Skin of body (tissue), 2 donors: ENCODE results near the gene MLANA. TPM values are rescaled to one million over a fixed set of nuclear protein-coding genes. Genes with fewer than 3 reads are reported as not detected.

Source experiments
- DNase-seq: peaks from one replicate; lab custom pipeline; 2025; lab: John Stamatoyannopoulos, UW
- total RNA-seq: library from RNA; depleted of rRNA; stranded (reverse); fragments of >200 nt; gene quantifications from one replicate; pipeline ENCODE4 v1.2.3, GENCODE V29; 2014

The MLANA gene
- 6.5 TPM for total RNA-seq

GRCh38 chr9:5890641-5891040 lies at the start of gene MLANA:
Gene MLANA (plus strand): TSS chr9:5890889. CDS start chr9:5892475, 1,586 bp downstream.
- DNase-seq = no peak

GRCh38 chr9:5841771-5842573 lies 48.7 kb upstream of the MLANA start:
- DNase-seq = no peak

- no peak for DNase-seq
Measured at GRCh38 chr9:5842929-5843793, 47.5 kb upstream of the MLANA start.

- DNase-seq = no peak
Measured at GRCh38 chr9:5843794-5844471, 46.8 kb upstream of the MLANA start.

- DNase-seq = no peak
Measured at GRCh38 chr9:5845157-5845531, 45.5 kb upstream of the MLANA start.

- DNase-seq = no peak
Measured at GRCh38 chr9:5846096-5846495, 44.6 kb upstream of the MLANA start.

- no peak for DNase-seq
Measured at GRCh38 chr9:5846501-5846921, 44.2 kb upstream of the MLANA start.

GRCh38 chr9:5848372-5848882 lies 42.3 kb upstream of the MLANA start:
- no peak for DNase-seq

GRCh38 chr9:5850724-5851122 lies 40.0 kb upstream of the MLANA start:
- no peak for DNase-seq

- DNase-seq = no peak
Measured at GRCh38 chr9:5851445-5851844, 39.2 kb upstream of the MLANA start.

- no peak for DNase-seq
Measured at GRCh38 chr9:5852987-5853386, 37.7 kb upstream of the MLANA start.

- DNase-seq = no peak
Measured at GRCh38 chr9:5853617-5854016, 37.1 kb upstream of the MLANA start.

- no peak for DNase-seq
Measured at GRCh38 chr9:5854063-5854790, 36.5 kb upstream of the MLANA start.

GRCh38 chr9:5857928-5858327 lies 32.8 kb upstream of the MLANA start:
- DNase-seq = no peak

- no peak for DNase-seq
Measured at GRCh38 chr9:5858833-5859232, 31.9 kb upstream of the MLANA start.

GRCh38 chr9:5863092-5863746 lies 27.5 kb upstream of the MLANA start:
- no peak for DNase-seq

- DNase-seq = no peak
Measured at GRCh38 chr9:5864446-5864845, 26.2 kb upstream of the MLANA start.

GRCh38 chr9:5866272-5866671 lies 24.4 kb upstream of the MLANA start:
- no peak for DNase-seq

GRCh38 chr9:5866685-5867084 lies 24.0 kb upstream of the MLANA start:
- no peak for DNase-seq

GRCh38 chr9:5868235-5868634 lies 22.5 kb upstream of the MLANA start:
- no peak for DNase-seq
